ENCODE data around the gene DCAF10. TPM values are rescaled to one million over a fixed set of nuclear protein-coding genes. Genes with fewer than 3 reads are reported as not detected.

Gene DCAF10
- total RNA-seq, 1 donor from 2014 or later, result 22.3 TPM

GRCh38 chr9:37914701-37915358 lies 114.2 kb downstream of the DCAF10 start:
- intact Hi-C loops (cut with DNase I), result loop anchor here (2.0 to 10.0 kb wide), 4 partner anchors 72 to 480 kb away; partner anchors contain the start of gene ALDH1B1

DNA sequence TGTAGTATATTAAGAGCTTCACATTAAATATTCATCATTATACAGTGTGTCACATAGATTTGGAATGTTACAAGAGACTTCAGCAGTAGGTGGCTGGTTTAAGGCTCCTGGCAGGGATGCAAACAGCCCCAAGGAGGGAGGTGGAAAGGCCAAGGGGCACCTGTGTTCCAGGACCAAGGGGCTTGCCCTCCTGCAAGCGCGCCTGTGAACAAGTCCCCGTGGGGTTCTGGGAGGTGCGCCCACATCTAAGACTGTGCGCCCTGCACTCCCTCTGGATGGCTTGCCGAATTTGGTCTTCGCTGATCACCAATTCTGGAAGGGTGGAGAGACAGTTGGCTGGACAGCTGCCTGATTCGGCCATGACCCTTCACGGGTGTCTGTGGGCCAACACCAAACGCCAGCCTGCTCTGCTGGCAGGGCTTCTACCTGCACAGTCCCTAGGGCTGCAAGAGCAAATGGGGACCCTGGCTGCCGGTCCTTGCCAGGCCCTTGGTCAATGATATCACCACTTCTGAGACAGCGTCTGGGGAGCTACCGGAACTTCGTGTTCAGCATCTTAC lies 115.4 kb downstream of the DCAF10 start:
- intact Hi-C loops (cut with DNase I), result loop anchor here (2.0 to 10.0 kb wide), 4 partner anchors 71 to 479 kb away; partner anchors contain the start of genes ALDH1B1 and SHB
- ATAC-seq (no peak), DNase-seq (ENCODE audit: missing footprints) (peak; percentile 53)

More at GRCh38 chr9:37914701-37915358, 114.2 kb downstream of the DCAF10 start:
- no peak for DNase-seq (ENCODE audit: missing footprints)
- no peak for ATAC-seq

GRCh38 chr9:37916471-37917312 lies 116.1 kb downstream of the DCAF10 start:
- DNase-seq (ENCODE audit: missing footprints) (peak; percentile 56), ATAC-seq (no peak)

More at GRCh38 chr9:37916471-37917312, 116.1 kb downstream of the DCAF10 start:
- intact Hi-C loops (cut with DNase I), result loop anchor here (2.0 to 10.0 kb wide), 3 partner anchors 71 to 478 kb away; partner anchors contain the start of genes ALDH1B1 and SHB

Other genes with a start within 250 kb of the DCAF10 start
- 8.4 TPM for gene FBXO10, start 224.4 kb upstream of the DCAF10 start, total RNA-seq
- gene TOMM5, start 208.2 kb upstream of the DCAF10 start, total RNA-seq, result 62.3 TPM
- 1.9 TPM for gene FRMPD1, start 149.8 kb upstream of the DCAF10 start, total RNA-seq
- gene TRMT10B, start 47.0 kb upstream of the DCAF10 start, total RNA-seq, result 3.2 TPM
- gene EXOSC3, start 15.7 kb upstream of the DCAF10 start, total RNA-seq, result 17.0 TPM
- gene SLC25A51, start 103.3 kb downstream of the DCAF10 start, total RNA-seq, result 22.0 TPM